ENCODE measurements around the gene GJC1.
"Not testable (repeated sequence)": the region's sequence is repeated elsewhere in the genome, so short reads cannot be mapped to it uniquely, and the experiment has no call there.

The GJC1 gene

DNA sequence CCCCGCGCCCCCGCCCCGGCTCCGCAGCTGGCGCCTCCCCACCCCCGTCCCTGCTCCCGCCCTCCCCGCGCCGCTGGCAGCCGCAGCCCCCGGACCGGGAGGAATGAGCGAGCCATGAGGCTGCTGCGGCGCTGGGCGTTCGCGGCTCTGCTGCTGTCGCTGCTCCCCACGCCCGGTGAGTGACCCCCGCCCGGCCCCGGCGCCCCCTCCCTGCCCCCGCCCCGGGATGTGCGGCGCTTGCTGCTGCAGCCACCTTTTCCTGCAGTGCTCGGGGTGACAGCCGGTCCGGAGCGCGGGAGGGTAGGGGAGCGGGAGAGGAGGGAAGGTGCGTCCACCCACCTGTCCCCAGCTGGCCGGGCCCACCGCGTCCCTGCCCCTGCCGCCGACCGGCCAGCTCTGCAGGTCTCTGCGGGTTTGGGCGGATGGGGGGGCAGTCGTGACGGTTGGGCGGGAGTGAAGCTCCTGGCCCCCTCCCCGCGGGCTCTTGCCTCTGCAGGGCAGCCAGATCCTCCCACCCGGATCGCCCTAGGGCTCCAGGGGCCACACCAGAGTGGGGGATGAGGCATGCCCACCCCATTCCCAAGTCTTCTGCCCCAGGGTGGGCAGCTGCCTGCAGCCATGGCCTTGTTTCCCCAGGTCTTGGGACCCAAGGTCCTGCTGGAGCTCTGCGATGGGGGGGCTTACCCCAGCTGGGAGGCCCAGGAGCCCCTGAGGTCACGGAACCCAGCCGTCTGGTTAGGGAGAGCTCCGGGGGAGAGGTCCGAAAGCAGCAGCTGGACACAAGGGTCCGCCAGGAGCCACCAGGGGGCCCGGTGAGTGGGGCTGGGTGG is 70.8 kb downstream of the GJC1 start:
- DNase-seq (ENCODE audit: low spot score), result peak; percentile 56
- TF ChIP-seq, protein P1, sequence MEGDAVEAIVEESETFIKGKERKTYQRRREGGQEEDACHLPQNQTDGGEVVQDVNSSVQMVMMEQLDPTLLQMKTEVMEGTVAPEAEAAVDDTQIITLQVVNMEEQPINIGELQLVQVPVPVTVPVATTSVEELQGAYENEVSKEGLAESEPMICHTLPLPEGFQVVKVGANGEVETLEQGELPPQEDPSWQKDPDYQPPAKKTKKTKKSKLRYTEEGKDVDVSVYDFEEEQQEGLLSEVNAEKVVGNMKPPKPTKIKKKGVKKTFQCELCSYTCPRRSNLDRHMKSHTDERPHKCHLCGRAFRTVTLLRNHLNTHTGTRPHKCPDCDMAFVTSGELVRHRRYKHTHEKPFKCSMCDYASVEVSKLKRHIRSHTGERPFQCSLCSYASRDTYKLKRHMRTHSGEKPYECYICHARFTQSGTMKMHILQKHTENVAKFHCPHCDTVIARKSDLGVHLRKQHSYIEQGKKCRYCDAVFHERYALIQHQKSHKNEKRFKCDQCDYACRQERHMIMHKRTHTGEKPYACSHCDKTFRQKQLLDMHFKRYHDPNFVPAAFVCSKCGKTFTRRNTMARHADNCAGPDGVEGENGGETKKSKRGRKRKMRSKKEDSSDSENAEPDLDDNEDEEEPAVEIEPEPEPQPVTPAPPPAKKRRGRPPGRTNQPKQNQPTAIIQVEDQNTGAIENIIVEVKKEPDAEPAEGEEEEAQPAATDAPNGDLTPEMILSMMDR (IDR thresholded peaks at IDR 0.05; ENCODE audit: extremely low read depth, insufficient read depth, missing control alignments), result no peak
- in situ Hi-C loops (cut with MboI; ENCODE audit: low pct_unique_long_range_greater_than_20kb, low sequenced_read_pairs, unreplicated experiment), result no loop called here

DNA sequence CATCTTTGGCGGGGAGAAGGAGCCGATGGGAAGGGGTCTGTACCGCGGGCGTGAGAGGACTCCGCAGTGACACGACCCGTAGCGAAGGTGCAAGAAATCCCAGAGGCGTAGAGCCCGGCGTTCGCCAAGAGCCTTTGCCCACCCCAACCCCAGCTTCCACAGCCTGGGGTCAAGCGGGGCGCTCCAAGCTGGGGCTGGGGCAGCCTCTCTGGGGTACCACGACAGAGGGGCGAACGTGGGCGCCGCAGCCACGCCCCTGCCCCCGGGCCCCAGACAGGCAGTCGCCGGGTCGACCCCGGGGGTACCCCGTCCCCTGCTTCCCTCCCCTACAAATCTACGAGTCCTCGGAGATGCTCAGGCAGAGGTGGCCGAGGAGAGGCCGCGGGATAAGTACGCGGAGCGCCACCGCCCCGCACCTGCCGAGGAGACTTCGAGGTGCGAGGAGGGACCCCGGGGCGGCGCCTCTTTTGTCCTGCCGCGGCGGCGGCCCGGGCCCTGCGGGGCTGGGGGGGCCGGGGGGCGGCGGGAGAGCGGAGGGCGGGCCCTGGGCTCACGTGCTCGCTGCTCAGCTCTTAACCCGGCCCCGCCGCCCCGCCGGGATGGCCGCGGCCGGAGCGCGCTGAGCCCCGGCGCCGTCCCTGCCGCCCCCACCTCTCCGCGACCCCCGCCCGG is 71.5 kb downstream of the GJC1 start, which contains the start of gene ADAM11:
TSS of gene ADAM11 (plus strand) at position 575 of the 672 bp plus-strand sequence. CDS start 212 bp downstream, outside the sequence.
- TF ChIP-seq, protein P1 (IDR thresholded peaks at IDR 0.05; ENCODE audit: extremely low read depth, insufficient read depth, missing control alignments), result no peak
- peak; percentile 68 for DNase-seq (ENCODE audit: low spot score)
- in situ Hi-C loops (cut with MboI; ENCODE audit: low pct_unique_long_range_greater_than_20kb, low sequenced_read_pairs, unreplicated experiment), result no loop called here

DNA sequence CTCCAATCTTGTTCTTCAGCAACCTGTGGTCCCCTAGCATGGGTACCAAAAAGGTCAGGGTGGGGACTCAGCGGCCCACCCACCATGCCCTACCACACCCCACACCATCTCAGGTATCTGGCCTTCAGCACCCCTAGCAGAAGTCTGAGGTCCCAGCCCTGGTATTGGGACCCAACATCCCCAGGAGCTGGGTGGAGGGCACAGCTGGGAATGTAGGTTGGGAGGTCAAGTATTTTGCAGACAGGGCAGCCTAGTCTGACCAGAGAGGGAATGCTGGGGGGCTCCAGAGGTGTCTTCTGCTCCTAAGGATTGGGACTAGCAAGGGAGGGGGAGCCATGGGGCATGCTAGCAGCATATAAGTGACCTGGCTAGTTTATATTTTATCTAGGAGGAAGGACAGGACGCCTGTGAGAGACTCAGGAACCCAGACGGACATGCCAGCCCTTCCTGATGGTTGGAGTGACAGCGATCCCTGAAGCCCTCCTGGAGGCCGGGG is 72.1 kb downstream of the GJC1 start:
- TF ChIP-seq, protein P1 (IDR thresholded peaks at IDR 0.05; ENCODE audit: extremely low read depth, insufficient read depth, missing control alignments), result no peak
- in situ Hi-C loops (cut with MboI; ENCODE audit: low pct_unique_long_range_greater_than_20kb, low sequenced_read_pairs, unreplicated experiment), result no loop called here
- DNase-seq (ENCODE audit: low spot score), result no peak

DNA sequence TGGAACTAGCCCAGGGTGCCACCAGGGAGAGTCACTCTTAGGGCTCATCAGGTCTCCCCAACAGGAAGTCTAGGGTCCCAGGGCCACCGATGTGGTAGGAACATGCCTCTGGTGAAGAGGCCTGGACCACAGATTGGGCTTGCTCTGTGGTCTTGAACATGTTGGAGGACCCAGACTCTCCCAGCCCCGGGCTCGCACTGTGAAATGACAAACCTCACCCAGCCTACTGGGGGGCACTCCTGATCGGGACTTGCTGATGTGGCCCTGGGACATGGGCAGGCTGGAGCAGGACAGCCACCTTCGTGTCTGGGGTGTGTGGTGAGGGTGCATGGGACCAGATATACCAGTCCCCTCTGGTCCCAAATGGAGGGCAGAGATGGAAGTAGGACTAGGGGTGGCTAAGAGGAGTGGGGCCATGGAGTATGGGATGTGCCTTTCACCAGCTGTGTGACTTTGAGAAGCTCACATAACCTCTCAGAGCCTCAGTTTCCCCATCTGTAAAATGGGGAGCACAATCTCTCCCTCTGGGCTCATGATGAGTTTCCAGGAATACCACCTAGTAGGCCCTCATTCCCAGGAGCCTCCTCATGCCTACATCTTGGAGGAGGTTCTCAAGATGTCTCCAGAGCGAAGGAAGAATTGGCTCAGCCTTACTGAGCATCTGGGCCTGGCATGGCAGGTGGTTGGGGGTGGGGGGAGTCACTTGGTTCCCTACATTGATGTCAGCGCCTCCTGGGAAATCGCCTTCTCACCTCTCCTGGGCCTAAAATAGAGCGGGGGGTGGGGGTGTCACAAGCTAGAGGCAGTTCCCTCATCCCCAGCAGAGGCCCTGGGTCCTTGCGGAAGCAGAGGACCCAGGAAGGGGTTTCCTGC is 72.8 kb downstream of the GJC1 start:
- in situ Hi-C loops (cut with MboI; ENCODE audit: low pct_unique_long_range_greater_than_20kb, low sequenced_read_pairs, unreplicated experiment), result no loop called here
- TF ChIP-seq, protein P1 (IDR thresholded peaks at IDR 0.05; ENCODE audit: extremely low read depth, insufficient read depth, missing control alignments), result no peak
- DNase-seq (ENCODE audit: low spot score), result no peak

DNA sequence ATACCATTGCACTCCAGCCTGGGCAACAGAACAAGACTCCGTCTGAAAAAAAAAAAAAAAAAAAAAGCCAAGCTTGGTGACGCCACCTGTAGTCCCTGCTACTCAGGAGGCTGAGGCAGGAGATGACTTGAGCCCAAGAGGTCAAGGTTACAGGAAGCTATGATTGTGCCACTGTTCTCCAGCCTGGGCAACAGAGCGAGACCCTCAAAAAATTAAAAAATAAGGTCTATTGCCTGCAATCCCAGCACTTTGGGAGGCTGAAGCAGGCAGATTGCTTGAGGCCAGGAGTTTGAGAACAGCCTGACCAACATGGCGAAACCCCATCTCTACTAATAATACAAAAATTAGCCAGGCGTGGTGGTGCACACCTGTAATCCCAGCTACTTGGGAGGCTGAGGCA is 74.9 kb downstream of the GJC1 start:
- DNase-seq (ENCODE audit: low spot score); in situ Hi-C loops (cut with MboI; ENCODE audit: low pct_unique_long_range_greater_than_20kb, low sequenced_read_pairs, unreplicated experiment): not testable (repeated sequence)

DNA sequence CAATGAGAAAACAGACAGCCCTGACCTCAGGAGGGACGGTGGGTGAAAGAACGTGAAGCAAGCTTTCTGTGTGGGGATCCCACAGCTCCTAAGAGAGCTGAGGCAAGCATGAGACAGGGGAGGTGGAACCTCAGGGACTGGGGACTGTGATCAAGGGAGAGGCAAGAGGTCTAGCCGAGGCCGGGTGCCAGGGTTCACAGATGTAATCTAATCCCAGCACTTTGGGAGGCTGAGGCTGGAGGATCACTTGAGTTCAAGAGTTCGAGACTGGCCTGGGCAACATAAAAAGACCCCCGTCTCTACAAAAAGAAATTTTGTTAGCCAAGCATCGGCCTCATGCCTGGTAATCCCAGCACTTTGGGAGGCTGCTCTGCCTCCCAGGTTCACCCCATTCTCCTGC is 75.8 kb downstream of the GJC1 start:
- TF ChIP-seq, protein P1 (IDR thresholded peaks at IDR 0.05; ENCODE audit: extremely low read depth, insufficient read depth, missing control alignments), result no peak
- in situ Hi-C loops (cut with MboI; ENCODE audit: low pct_unique_long_range_greater_than_20kb, low sequenced_read_pairs, unreplicated experiment), result no loop called here
- no peak for DNase-seq (ENCODE audit: low spot score)
